Measurements from ENCODE around the gene TRANK1. TPM values are rescaled to one million over a fixed set of nuclear protein-coding genes. Genes with fewer than 3 reads are reported as not detected.
"Not testable (repeated sequence)": the region's sequence is repeated elsewhere in the genome, so short reads cannot be mapped to it uniquely, and the experiment has no call there.

TRANK1 gene
- total RNA-seq, 4 donors from 2014 or later = 8.7 to 12.6 (median 10.5) TPM

GRCh38 chr3:36890261-36890660, 54.6 kb downstream of the TRANK1 start:
- Histone ChIP-seq H3K27me3 (no peaks in the 10 kb centered on the region), H3K4me3 (no peak overlapping the region), H3K36me3 (peaks cover 0 to 43% (median 7%) of the 10 kb centered on the region in 3 donors), H3K4me1 (peaks cover 0 to 11% (median 2%) of the 10 kb centered on the region in 4 donors), H3K27ac (no peak overlapping the region), H3K9me3 (no peaks in the 10 kb centered on the region)
- no peak for TF ChIP-seq EP300 (IDR thresholded peaks at IDR 0.05)
- TF ChIP-seq CTCF (IDR thresholded peaks at IDR 0.05) = no peak
- no peak for TF ChIP-seq POLR2A (IDR thresholded peaks at IDR 0.05)
- DNase-seq (ENCODE audit: low spot score in 2 of 2) = no peak

DNA sequence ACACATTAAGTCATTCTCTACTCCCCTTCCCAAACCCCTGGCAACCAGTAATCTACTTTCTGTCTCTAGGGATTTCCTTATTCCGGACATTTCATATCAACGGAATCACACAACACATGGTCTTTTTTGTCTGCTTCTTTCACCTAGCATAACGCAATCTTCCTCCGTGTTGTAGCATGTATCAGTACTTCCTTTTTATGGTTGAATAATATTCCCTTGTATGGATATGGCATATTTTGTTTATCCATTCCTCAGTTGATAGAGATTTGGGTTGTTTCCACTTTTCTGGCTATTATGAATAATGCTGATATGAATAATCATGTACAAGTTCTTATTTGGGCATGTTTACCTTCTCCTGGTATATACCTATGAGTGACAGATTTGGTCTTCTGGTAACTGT, 63.1 kb downstream of the TRANK1 start:
- peaks cover 0 to 4% (median 0%) of the 10 kb centered on the region in 4 donors for H3K4me1 ChIP-seq
- H3K36me3 ChIP-seq = peaks cover 0 to 19% (median 5%) of the 10 kb centered on the region in 3 donors
- H3K27me3 ChIP-seq = no peaks in the 10 kb centered on the region
- no peak for TF ChIP-seq CTCF (IDR thresholded peaks at IDR 0.05)
- no peak for TF ChIP-seq POLR2A (IDR thresholded peaks at IDR 0.05)
- no peak for TF ChIP-seq EP300 (IDR thresholded peaks at IDR 0.05)
- 83 to 91% methylated on average over 4 of the region's 4 CpGs for WGBS, 2 donors
- no peak for DNase-seq (ENCODE audit: low spot score in 2 of 2)
- H3K27ac ChIP-seq = no peak overlapping the region
- H3K4me3 ChIP-seq = no peak overlapping the region
- no peaks in the 10 kb centered on the region for H3K9me3 ChIP-seq

GRCh38 chr3:36879842-36880241, 65.0 kb downstream of the TRANK1 start:
- not testable (repeated sequence) for DNase-seq (ENCODE audit: low spot score in 2 of 2); H3K27ac ChIP-seq; H3K4me1 ChIP-seq; H3K9me3 ChIP-seq; H3K27me3 ChIP-seq; H3K4me3 ChIP-seq
- peaks cover 0 to 15% (median 5%) of the 10 kb centered on the region in 3 donors for H3K36me3 ChIP-seq
- WGBS, 2 donors = 82 to 97% methylated on average over 1 of the region's 1 CpG

GRCh38 chr3:36877930-36878685, 66.7 kb downstream of the TRANK1 start:
- WGBS, 2 donors = 85 to 92% methylated on average over 9 of the region's 9 CpGs

GRCh38 chr3:36876181-36876936, 68.5 kb downstream of the TRANK1 start:
- H3K4me1 ChIP-seq = peaks cover 0 to 5% (median 0%) of the 10 kb centered on the region in 4 donors
- H3K36me3 ChIP-seq = no peaks in the 10 kb centered on the region
- no peaks in the 10 kb centered on the region for H3K27me3 ChIP-seq
- DNase-seq (ENCODE audit: low spot score in 2 of 2) = no peak
- WGBS, 2 donors = 78 to 81% methylated on average over 7 of the region's 7 CpGs
- H3K4me3 ChIP-seq = no peak overlapping the region
- no peaks in the 10 kb centered on the region for H3K9me3 ChIP-seq
- H3K27ac ChIP-seq = peak overlapping the region in 2 of 4 donors; percentile 30 to 62
- TF ChIP-seq POLR2A (IDR thresholded peaks at IDR 0.05) (no peak), CTCF (IDR thresholded peaks at IDR 0.05) (no peak), EP300 (IDR thresholded peaks at IDR 0.05) (no peak)

More at GRCh38 chr3:36877930-36878685, 66.7 kb downstream of the TRANK1 start:
- Histone ChIP-seq H3K27me3 (no peaks in the 10 kb centered on the region), H3K9me3 (no peaks in the 10 kb centered on the region), H3K4me1 (peaks cover 0 to 5% (median 0%) of the 10 kb centered on the region in 4 donors), H3K36me3 (peaks cover 0 to 7% (median 5%) of the 10 kb centered on the region in 3 donors), H3K27ac (no peak overlapping the region), H3K4me3 (no peak overlapping the region)
- no peak for TF ChIP-seq POLR2A (IDR thresholded peaks at IDR 0.05)
- no peak for TF ChIP-seq CTCF (IDR thresholded peaks at IDR 0.05)
- TF ChIP-seq EP300 (IDR thresholded peaks at IDR 0.05) = no peak
- DNase-seq (ENCODE audit: low spot score in 2 of 2) = no peak
